Hematopoietic multipotent progenitor cell treated with erythropoietin and hydrocortisone succinate and interleukin-3 and kit ligand, for 8 days (in vitro differentiated cells): ENCODE measurements around the gene ABCA13.

Source experiments
- DNase-seq: peaks from one replicate; pipeline ENCODE4 v3.0.0-alpha.2; 2015

Gene ABCA13

GRCh38 chr7:48389977-48390376, 218.7 kb downstream of the ABCA13 start:
- DNase-seq, result peak; percentile 5

- no peak for DNase-seq
These were observed 219.4 kb downstream of the ABCA13 start for GRCh38 chr7:48390388-48391327.

- DNase-seq, result no peak
These were observed 226.9 kb downstream of the ABCA13 start for GRCh38 chr7:48398191-48398590.

- no peak for DNase-seq
These were observed 231.5 kb downstream of the ABCA13 start for GRCh38 chr7:48402721-48403120.

GRCh38 chr7:48408731-48409130, 237.5 kb downstream of the ABCA13 start:
- DNase-seq, result no peak

GRCh38 chr7:48411619-48412018, 240.4 kb downstream of the ABCA13 start:
- no peak for DNase-seq

GRCh38 chr7:48414011-48414732, 242.9 kb downstream of the ABCA13 start:
- no peak for DNase-seq

GRCh38 chr7:48416327-48416908, 245.2 kb downstream of the ABCA13 start:
- no peak for DNase-seq

- DNase-seq, result no peak
These were observed 248.1 kb downstream of the ABCA13 start for GRCh38 chr7:48419401-48419800.

- no peak for DNase-seq
These were observed 248.9 kb downstream of the ABCA13 start for GRCh38 chr7:48420206-48420605.

GRCh38 chr7:48421357-48421756, 250.1 kb downstream of the ABCA13 start:
- no peak for DNase-seq

- peak; percentile 6 for DNase-seq
These were observed 253.5 kb downstream of the ABCA13 start for GRCh38 chr7:48424731-48425130.

- no peak for DNase-seq
These were observed 255.2 kb downstream of the ABCA13 start for GRCh38 chr7:48426331-48426965.

GRCh38 chr7:48426966-48427555, 255.8 kb downstream of the ABCA13 start:
- no peak for DNase-seq

- no peak for DNase-seq
These were observed 256.4 kb downstream of the ABCA13 start for GRCh38 chr7:48427671-48428070.

- DNase-seq, result no peak
These were observed 256.9 kb downstream of the ABCA13 start for GRCh38 chr7:48428091-48428684.

- DNase-seq, result no peak
These were observed 257.9 kb downstream of the ABCA13 start for GRCh38 chr7:48429117-48429516.

GRCh38 chr7:48438206-48438605, 266.9 kb downstream of the ABCA13 start:
- DNase-seq, result no peak

- no peak for DNase-seq
These were observed 270.7 kb downstream of the ABCA13 start for GRCh38 chr7:48441848-48442492.

- no peak for DNase-seq
These were observed 271.8 kb downstream of the ABCA13 start for GRCh38 chr7:48443051-48443450.

GRCh38 chr7:48446721-48447120, 275.5 kb downstream of the ABCA13 start:
- DNase-seq, result no peak

- no peak for DNase-seq
These were observed 281.0 kb downstream of the ABCA13 start for GRCh38 chr7:48452218-48452617.
